Trophoblast cell (in vitro differentiated cells and primary cell): ENCODE data around the gene UGT8.

Experiments
- DNase-seq, 2 donors: peaks; one replicate each; pipeline ENCODE4 v3.0.0-alpha.2; 2016
- H2AFZ ChIP-seq: 2 replicates; pipeline ENCODE4 v1.6.1; 2013; ENCODE audit warnings: low read length, moderate library complexity, mild to moderate bottlenecking; ENCODE audit not compliant: insufficient read depth, poor library complexity
- H2AK5ac ChIP-seq: 2 replicates; pipeline ENCODE4 v1.6.1; 2013; ENCODE audit warnings: mild to moderate bottlenecking, low read length
- H2BK120ac ChIP-seq: 2 replicates; pipeline ENCODE4 v1.6.1; 2013; ENCODE audit warnings: low read length, mild to moderate bottlenecking, moderate library complexity; ENCODE audit not compliant: insufficient read depth, poor library complexity
- H2BK12ac ChIP-seq: 2 replicates; pipeline ENCODE4 v1.6.1; 2013; ENCODE audit warnings: mild to moderate bottlenecking, low read length, moderate library complexity
- H2BK5ac ChIP-seq: 2 replicates; pipeline ENCODE4 v1.6.1; 2013; ENCODE audit warnings: low read length, low read depth, moderate library complexity, mild to moderate bottlenecking; ENCODE audit not compliant: poor library complexity
- H3K14ac ChIP-seq: 2 replicates; pipeline ENCODE4 v1.6.1; 2013; ENCODE audit warnings: mild to moderate bottlenecking, low read length
- H3K18ac ChIP-seq: 2 replicates; pipeline ENCODE4 v1.6.1; 2013; ENCODE audit warnings: mild to moderate bottlenecking, low read length
- H3K23ac ChIP-seq: 2 replicates; pipeline ENCODE4 v1.6.1; 2013; ENCODE audit warnings: low read length
- H3K27ac ChIP-seq: 2 replicates; pipeline ENCODE4 v1.5.1; 2013; ENCODE audit warnings: low read depth, mild to moderate bottlenecking, inconsistent platforms, low read length, moderate library complexity
- H3K27me3 ChIP-seq: 2 replicates; pipeline ENCODE4 v1.6.1; 2013; ENCODE audit warnings: inconsistent platforms, mild to moderate bottlenecking, low read length, moderate library complexity; ENCODE audit not compliant: insufficient read depth
- H3K36me3 ChIP-seq, 2 experiments: 1 replicate in 1 of 2; 2 replicates in 1 of 2; pipeline ENCODE4 v1.6.1; 2013; ENCODE audit warnings: low read length in 2 of 2, mild to moderate bottlenecking in 2 of 2, moderate library complexity in 1 of 2; ENCODE audit not compliant: insufficient read depth in 2 of 2, control insufficient read depth in 1 of 2
- H3K4ac ChIP-seq: 2 replicates; pipeline ENCODE4 v1.6.1; 2013; ENCODE audit warnings: low read depth, mild to moderate bottlenecking, low read length, moderate library complexity
- H3K4me1 ChIP-seq, 2 experiments: 1 replicate in 1 of 2; 2 replicates in 1 of 2; pipeline ENCODE4 v1.6.1; 2013; ENCODE audit warnings: low read length in 2 of 2, mild to moderate bottlenecking in 2 of 2, moderate library complexity in 1 of 2; ENCODE audit not compliant: insufficient read depth in 2 of 2, control insufficient read depth in 1 of 2
- H3K4me2 ChIP-seq: 2 replicates; pipeline ENCODE4 v1.6.1; 2013; ENCODE audit warnings: inconsistent platforms, mild to moderate bottlenecking, low read length, moderate library complexity
- H3K4me3 ChIP-seq: 2 replicates; pipeline ENCODE4 v1.5.1; 2013; ENCODE audit warnings: mild to moderate bottlenecking, low read depth, low read length, inconsistent platforms
- H3K79me1 ChIP-seq: one replicate; pipeline ENCODE4 v1.6.1; 2013; ENCODE audit warnings: low read length
- H3K79me2 ChIP-seq: 2 replicates; pipeline ENCODE4 v1.6.1; 2013; ENCODE audit warnings: low read length, mild to moderate bottlenecking; ENCODE audit not compliant: control insufficient read depth, insufficient read depth, poor library complexity
- H3K9ac ChIP-seq: 2 replicates; pipeline ENCODE4 v1.6.1; 2013; ENCODE audit warnings: mild to moderate bottlenecking, low read length
- H3K9me3 ChIP-seq: 2 replicates; pipeline ENCODE4 v1.6.1; 2013; ENCODE audit warnings: low read depth, mild to moderate bottlenecking, control low read depth, inconsistent platforms, low read length; ENCODE audit not compliant: insufficient read depth
- H4K12ac ChIP-seq: 2 replicates; pipeline ENCODE4 v1.6.1; 2013; ENCODE audit warnings: low read depth, mild to moderate bottlenecking, low read length, moderate library complexity
- H4K8ac ChIP-seq: 2 replicates; pipeline ENCODE4 v1.6.1; 2013; ENCODE audit warnings: low read depth, mild to moderate bottlenecking, low read length, moderate library complexity
- H4K91ac ChIP-seq: one replicate; pipeline ENCODE4 v1.6.1; 2013; ENCODE audit warnings: low read depth, mild to moderate bottlenecking, low read length, moderate library complexity
- WGBS: extraction: QIAGEN DNeasy Blood & Tissue Kit; methylation state at CpG from one replicate; pipeline ENCODE4 v1.1.7; 2013; ENCODE audit warnings: missing lambda C conversion rate; ENCODE audit not compliant: insufficient read length, insufficient coverage; ENCODE audit errors: extremely low coverage; 5-methylcytosine and 5-hydroxymethylcytosine counted together

UGT8 gene

DNA sequence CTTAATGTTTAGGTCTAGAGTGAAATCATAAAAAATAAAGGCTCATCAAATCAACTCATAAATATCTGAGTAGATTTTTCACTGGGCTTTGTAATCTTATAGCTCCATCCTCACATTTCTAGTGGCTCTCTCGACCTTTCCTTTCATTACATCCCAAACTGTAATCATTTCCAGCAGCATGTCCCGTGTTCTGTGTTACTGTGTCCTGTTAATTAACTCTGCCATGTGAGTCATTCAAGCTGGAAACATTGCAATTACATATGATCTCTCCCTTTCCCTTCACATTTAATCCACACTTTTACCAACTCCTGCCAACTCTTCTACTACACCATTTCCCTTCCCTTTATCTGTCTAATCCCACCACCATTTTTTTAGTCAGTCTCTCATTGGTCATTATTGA, 75.5 kb downstream of the UGT8 start:
- Histone ChIP-seq H3K79me2 (no peaks in the 10 kb centered on the region), H3K79me1 (no peaks in the 10 kb centered on the region), H3K23ac (no peak overlapping the region), H3K18ac (no peak overlapping the region), H3K4ac (no peak overlapping the region), H3K27ac (no peak overlapping the region), H2BK120ac (no peak overlapping the region), H2BK12ac (no peak overlapping the region), H3K4me3 (no peak overlapping the region), H3K36me3 (no peaks in the 10 kb centered on the region), H3K14ac (no peak overlapping the region), H4K91ac (no peak overlapping the region), H3K4me2 (no peak overlapping the region), H3K9ac (no peak overlapping the region), H2BK5ac (no peak overlapping the region), H3K9me3 (no peaks in the 10 kb centered on the region), H4K8ac (no peak overlapping the region), H4K12ac (no peak overlapping the region), H2AFZ (no peak overlapping the region), H3K4me1 (no peaks in the 10 kb centered on the region), H3K27me3 (no peaks in the 10 kb centered on the region), H2AK5ac (no peak overlapping the region)
- DNase-seq, result no peak
- WGBS, result no CpG with 5 or more reads among the region's 2 CpGs

DNA sequence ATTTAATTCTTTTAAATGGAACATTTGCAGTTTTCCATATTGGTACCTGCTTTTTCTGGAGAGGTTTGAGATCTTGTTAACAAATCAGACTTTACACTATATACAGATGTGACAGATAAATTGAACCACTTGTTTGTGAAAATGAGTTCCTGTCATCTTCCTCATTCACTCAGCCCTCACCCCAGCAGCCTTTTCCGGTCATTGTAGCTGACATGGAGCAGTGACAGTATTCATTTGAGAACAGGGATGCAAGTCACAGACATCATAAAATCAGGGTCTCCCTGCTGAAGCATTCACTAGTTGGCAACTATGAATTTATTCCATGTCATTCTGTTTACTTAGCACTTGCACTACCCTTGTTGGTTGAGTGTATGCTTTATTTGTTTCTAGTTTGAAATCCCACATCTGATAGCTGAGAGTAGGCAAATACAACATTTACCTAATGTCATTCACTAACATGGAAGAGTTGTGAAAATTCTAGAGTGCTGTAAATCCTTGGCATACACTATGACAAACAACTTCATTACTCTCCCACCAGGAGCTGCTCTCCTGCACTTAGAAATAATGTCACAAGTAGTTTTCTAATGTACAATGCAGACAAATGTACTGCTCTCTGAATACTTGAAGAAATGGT, 78.9 kb downstream of the UGT8 start:
- H3K14ac ChIP-seq, result no peak overlapping the region
- no peak overlapping the region for H2BK12ac ChIP-seq
- no peak overlapping the region for H3K4ac ChIP-seq
- no peak overlapping the region for H4K12ac ChIP-seq
- no peak overlapping the region for H3K4me2 ChIP-seq
- no peak overlapping the region for H3K27ac ChIP-seq
- no peaks in the 10 kb centered on the region for H3K27me3 ChIP-seq
- H2BK5ac ChIP-seq, result no peak overlapping the region
- DNase-seq, result no peak
- no CpG with 5 or more reads among the region's 1 CpG for WGBS
- no peak overlapping the region for H4K8ac ChIP-seq
- H3K9me3 ChIP-seq, result no peaks in the 10 kb centered on the region
- no peak overlapping the region for H2AK5ac ChIP-seq
- H3K18ac ChIP-seq, result no peak overlapping the region
- H3K4me1 ChIP-seq, result no peaks in the 10 kb centered on the region
- no peak overlapping the region for H3K23ac ChIP-seq
- H3K79me2 ChIP-seq, result no peaks in the 10 kb centered on the region
- H4K91ac ChIP-seq, result no peak overlapping the region
- H3K9ac ChIP-seq, result no peak overlapping the region
- H2BK120ac ChIP-seq, result no peak overlapping the region
- no peaks in the 10 kb centered on the region for H3K79me1 ChIP-seq
- H3K4me3 ChIP-seq, result no peak overlapping the region
- H3K36me3 ChIP-seq, result no peaks in the 10 kb centered on the region
- no peak overlapping the region for H2AFZ ChIP-seq

DNA sequence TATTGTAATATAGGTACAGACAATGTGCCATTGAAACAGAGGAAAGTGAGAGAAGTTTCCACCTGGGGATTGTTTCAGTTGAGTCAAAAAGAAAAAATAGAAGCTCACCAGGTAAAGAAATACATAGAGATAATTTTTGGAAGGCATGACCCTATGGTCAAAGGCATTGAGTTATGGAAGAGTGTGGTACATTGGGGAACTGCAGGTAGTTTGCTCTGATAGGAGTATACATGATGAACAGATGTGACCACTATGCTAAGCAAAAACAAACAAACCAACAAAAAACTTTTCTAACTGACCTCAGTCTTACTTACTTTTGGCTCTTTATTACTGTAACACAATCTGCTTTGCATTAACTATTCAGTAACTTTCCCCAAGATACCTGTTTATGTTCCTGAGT, 85.9 kb downstream of the UGT8 start:
- no peaks in the 10 kb centered on the region for H3K27me3 ChIP-seq
- H2BK5ac ChIP-seq, result no peak overlapping the region
- H3K4me3 ChIP-seq, result no peak overlapping the region
- H3K14ac ChIP-seq, result no peak overlapping the region
- H3K4ac ChIP-seq, result no peak overlapping the region
- H3K4me2 ChIP-seq, result no peak overlapping the region
- H3K4me1 ChIP-seq, result no peaks in the 10 kb centered on the region
- H3K79me1 ChIP-seq, result no peaks in the 10 kb centered on the region
- DNase-seq, result no peak
- no peak overlapping the region for H2BK120ac ChIP-seq
- H2AFZ ChIP-seq, result no peak overlapping the region
- no peak overlapping the region for H3K18ac ChIP-seq
- no peak overlapping the region for H2AK5ac ChIP-seq
- no peak overlapping the region for H4K8ac ChIP-seq
- H4K12ac ChIP-seq, result no peak overlapping the region
- no peaks in the 10 kb centered on the region for H3K9me3 ChIP-seq
- no peaks in the 10 kb centered on the region for H3K79me2 ChIP-seq
- no peak overlapping the region for H3K9ac ChIP-seq
- no peak overlapping the region for H4K91ac ChIP-seq
- no peaks in the 10 kb centered on the region for H3K36me3 ChIP-seq
- no peak overlapping the region for H3K27ac ChIP-seq
- H3K23ac ChIP-seq, result no peak overlapping the region
- no peak overlapping the region for H2BK12ac ChIP-seq

DNA sequence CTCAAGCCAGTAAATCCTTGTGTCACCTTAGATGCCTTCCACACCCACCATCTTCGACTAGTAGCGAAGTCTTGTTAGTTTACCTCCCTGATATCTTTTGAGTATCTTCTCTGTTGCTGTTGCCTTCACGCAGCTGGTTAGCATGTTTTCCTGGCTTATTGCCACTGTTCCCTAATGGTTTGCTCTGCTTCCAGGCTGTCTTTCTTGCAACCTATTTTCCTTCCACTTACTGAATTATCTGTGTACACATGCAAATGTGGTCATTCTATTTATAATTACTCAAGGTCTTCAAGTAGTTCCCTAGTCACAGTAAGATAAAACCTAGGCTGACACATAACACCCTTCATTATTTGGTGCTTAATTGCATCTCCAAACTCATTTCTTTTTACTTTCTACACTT, 89.5 kb downstream of the UGT8 start:
- H3K9me3 ChIP-seq, result no peaks in the 10 kb centered on the region
- H3K79me1 ChIP-seq, result no peaks in the 10 kb centered on the region
- H3K9ac ChIP-seq, result no peak overlapping the region
- H3K27ac ChIP-seq, result no peak overlapping the region
- no peak overlapping the region for H2AFZ ChIP-seq
- no peak overlapping the region for H3K23ac ChIP-seq
- H3K18ac ChIP-seq, result no peak overlapping the region
- no peak overlapping the region for H4K12ac ChIP-seq
- H3K27me3 ChIP-seq, result no peaks in the 10 kb centered on the region
- no peaks in the 10 kb centered on the region for H3K4me1 ChIP-seq
- H3K36me3 ChIP-seq, result no peaks in the 10 kb centered on the region
- H2BK120ac ChIP-seq, result no peak overlapping the region
- H3K4ac ChIP-seq, result no peak overlapping the region
- no CpG with 5 or more reads among the region's 3 CpGs for WGBS
- no peaks in the 10 kb centered on the region for H3K79me2 ChIP-seq
- no peak overlapping the region for H3K14ac ChIP-seq
- H2AK5ac ChIP-seq, result no peak overlapping the region
- H4K91ac ChIP-seq, result no peak overlapping the region
- no peak overlapping the region for H3K4me3 ChIP-seq
- DNase-seq, result no peak
- no peak overlapping the region for H3K4me2 ChIP-seq
- no peak overlapping the region for H2BK5ac ChIP-seq
- H4K8ac ChIP-seq, result no peak overlapping the region
- no peak overlapping the region for H2BK12ac ChIP-seq
